GM19468 (cell line): ENCODE measurements around the gene CDKN2AIP.

Experiments used
- ATAC-seq: cut with Tn5 transposase; IDR thresholded peaks from one replicate; pipeline ENCODE4 v1.9.1; 2021; ENCODE audit warnings: mild to moderate bottlenecking, moderate library complexity, moderate number of reproducible peaks; ENCODE audit not compliant: unreplicated experiment; ENCODE audit errors: extremely low read depth

Gene CDKN2AIP

GRCh38 chr4:183444214-183445096, at the start of gene CDKN2AIP:
Gene CDKN2AIP (plus strand): TSS chr4:183444636. CDS start chr4:183444798, 162 bp downstream.
- peak; percentile 83 for ATAC-seq

GRCh38 chr4:183395395-183395794, 49.0 kb upstream of the CDKN2AIP start:
- no peak for ATAC-seq

- no peak for ATAC-seq
These were observed 48.2 kb upstream of the CDKN2AIP start for GRCh38 chr4:183396227-183396637.

- no peak for ATAC-seq
These were observed 46.6 kb upstream of the CDKN2AIP start for GRCh38 chr4:183397741-183398297.

GRCh38 chr4:183398298-183399125, 45.9 kb upstream of the CDKN2AIP start:
- ATAC-seq: peak; percentile 67

GRCh38 chr4:183399126-183399522, 45.3 kb upstream of the CDKN2AIP start:
- no peak for ATAC-seq

GRCh38 chr4:183399616-183400015, 44.8 kb upstream of the CDKN2AIP start:
- ATAC-seq: no peak

- ATAC-seq: no peak
These were observed 44.4 kb upstream of the CDKN2AIP start for GRCh38 chr4:183400035-183400434.

GRCh38 chr4:183401473-183401872, 43.0 kb upstream of the CDKN2AIP start:
- no peak for ATAC-seq

- ATAC-seq: no peak
These were observed 41.7 kb upstream of the CDKN2AIP start for GRCh38 chr4:183402771-183403170.

- ATAC-seq: no peak
These were observed 41.0 kb upstream of the CDKN2AIP start for GRCh38 chr4:183403486-183403885.

- no peak for ATAC-seq
These were observed 40.5 kb upstream of the CDKN2AIP start for GRCh38 chr4:183403961-183404360.

GRCh38 chr4:183405303-183405702, 39.1 kb upstream of the CDKN2AIP start:
- no peak for ATAC-seq

GRCh38 chr4:183407128-183407585, 37.3 kb upstream of the CDKN2AIP start:
- ATAC-seq: peak; percentile 65

- no peak for ATAC-seq
These were observed 36.6 kb upstream of the CDKN2AIP start for GRCh38 chr4:183407635-183408464.

GRCh38 chr4:183408796-183409195, 35.6 kb upstream of the CDKN2AIP start:
- ATAC-seq: no peak

GRCh38 chr4:183409483-183409882, 35.0 kb upstream of the CDKN2AIP start:
- no peak for ATAC-seq

- ATAC-seq: no peak
These were observed 34.5 kb upstream of the CDKN2AIP start for GRCh38 chr4:183409934-183410333.

GRCh38 chr4:183411291-183411861, 33.1 kb upstream of the CDKN2AIP start:
- ATAC-seq: peak; percentile 62
